K562 (cell line): Measurements from ENCODE around the gene HMCN2. TPM values are rescaled to one million over a fixed set of nuclear protein-coding genes. Genes with fewer than 3 reads are reported as not detected.

Experiments used
- ATAC-seq: fragments of 200-7000 bp; cut with Tn5 transposase; 3 replicates; pipeline ENCODE4 v1.9.1; 2020; ENCODE audit warnings: moderate library complexity
- BruUV-seq: library from RNA; stranded (reverse); fragments of 400-500 nt; replicated peaks from 2 replicates; lab custom pipeline; 2021; lab: Mats Ljungman, UMichigan
- CTCF ChIA-PET: fragments of 300-600 bp; formaldehyde crosslinking; extraction: SDS; loops from one replicate; lab custom pipeline; 2021; ENCODE audit warnings: low intra/inter-chr PET ratio; lab: Yijun Ruan, JAX
- POLR2A ChIA-PET: fragments of 300-600, 350-650 bp; sonication (Branson Sonifier 250); formaldehyde crosslinking; extraction: SDS; loops from one replicate; lab custom pipeline; 2021; ENCODE audit warnings: antibody characterized with exemption, inconsistent platforms; lab: Yijun Ruan, JAX
- DNase-seq, 4 experiments: peaks; one replicate each; pipeline versions ENCODE4 v3.0.0 to v3.0.0-alpha.2; 2011 to 2018; ENCODE audit warnings: low spot score in 3 of 4, mixed read lengths in 3 of 4; ENCODE audit errors: extremely low read depth in 1 of 4
- FAIRE-seq: peaks from 2 replicates; lab custom pipeline; 2011; peaks lifted over from hg19 to GRCh38; lab: Jason Lieb, UNC
- H2AFZ ChIP-seq: 2 replicates; pipeline ENCODE4 v1.6.0; 2011; ENCODE audit warnings: low read depth, low read length, control low read depth, inconsistent platforms
- H3K27ac ChIP-seq: fragments of 200-600 bp; 3 replicates; pipeline ENCODE4 v1.8.0; 2011; ENCODE audit warnings: low read depth, mild to moderate bottlenecking, control low read depth, inconsistent platforms, low read length, moderate library complexity, mixed read lengths; ENCODE audit errors: extremely low read depth
- H3K27me3 ChIP-seq, 2 experiments: fragments of 300-600 bp in 1 of 2; 2 replicates in 1 of 2; 3 replicates in 1 of 2; pipeline versions ENCODE4 v1.6.0 to v1.8.0; 2011; ENCODE audit warnings: inconsistent platforms in 2 of 2, low read length in 2 of 2, mild to moderate bottlenecking in 1 of 2, mixed read lengths in 1 of 2, moderate library complexity in 1 of 2; ENCODE audit not compliant: control insufficient read depth in 2 of 2, insufficient read depth in 2 of 2
- H3K36me3 ChIP-seq: fragments of 300-600 bp; 3 replicates; pipeline ENCODE4 v1.8.0; 2011; ENCODE audit warnings: mild to moderate bottlenecking, low read length, inconsistent platforms; ENCODE audit not compliant: control insufficient read depth, insufficient read depth
- H3K4me1 ChIP-seq, 2 experiments: fragments of 200-600 bp in 1 of 2; replicated peaks in 1 of 2; 2 replicates in 1 of 2; 3 replicates in 1 of 2; pipeline versions ENCODE4 v1.5.1 to v1.8.0; 2011; ENCODE audit warnings: inconsistent platforms in 2 of 2, low read length in 2 of 2, mild to moderate bottlenecking in 1 of 2, mixed read lengths in 1 of 2, moderate library complexity in 1 of 2; ENCODE audit not compliant: control insufficient read depth in 2 of 2, insufficient read depth in 2 of 2
- H3K4me2 ChIP-seq: 2 replicates; pipeline ENCODE4 v1.6.1; 2011; ENCODE audit warnings: low read length, control low read depth, inconsistent platforms, mixed read lengths; ENCODE audit not compliant: insufficient read depth
- H3K4me3 ChIP-seq: fragments of 200-600 bp; sonication (generic), shearing (Covaris generic); 2 replicates; pipeline ENCODE4 v1.5.1; 2016; ENCODE audit warnings: control low read depth, inconsistent platforms
- H3K79me2 ChIP-seq: fragments of 200-600 bp; 3 replicates; pipeline ENCODE4 v1.8.0; 2011; ENCODE audit warnings: low read length, inconsistent platforms; ENCODE audit not compliant: control insufficient read depth, insufficient read depth
- H3K9ac ChIP-seq, 2 experiments: 2 replicates each; pipeline versions ENCODE4 v1.6.0 to v1.6.1; 2011; ENCODE audit warnings: low read depth in 2 of 2, low read length in 2 of 2, control low read depth in 1 of 2, inconsistent platforms in 1 of 2, mild to moderate bottlenecking in 1 of 2, mixed read lengths in 1 of 2; ENCODE audit not compliant: insufficient read depth in 1 of 2
- H3K9me1 ChIP-seq: one replicate; pipeline ENCODE4 v1.6.0; 2011; ENCODE audit warnings: inconsistent platforms, mild to moderate bottlenecking, low read length, moderate library complexity; ENCODE audit not compliant: control insufficient read depth, insufficient read depth
- H3K9me3 ChIP-seq: replicated peaks from 2 replicates; pipeline ENCODE4 v1.5.1; 2011; ENCODE audit warnings: low read depth, low read length, inconsistent platforms; ENCODE audit not compliant: control insufficient read depth, insufficient read depth
- H4K20me1 ChIP-seq: replicated peaks from 2 replicates; pipeline ENCODE4 v1.6.1; 2011; ENCODE audit warnings: low read length, inconsistent platforms, mixed read lengths; ENCODE audit not compliant: control insufficient read depth, insufficient read depth
- ARID2 ChIP-seq: fragments of 450-650 bp; IDR thresholded peaks from 2 replicates; pipeline ENCODE4 v1.6.1; 2017; ENCODE audit warnings: antibody characterized with exemption, mild to moderate bottlenecking
- KLF6 ChIP-seq: fragments of 250-450 bp; sonication (Bioruptor Pico); IDR thresholded peaks from 2 replicates; pipeline ENCODE4 v1.4.0; 2020; ENCODE audit warnings: mild to moderate bottlenecking, moderate library complexity, borderline replicate concordance
- RBM25 ChIP-seq: fragments of 200-400 bp; formaldehyde crosslinking; IDR thresholded peaks from 2 replicates; pipeline ENCODE4 v1.6.1; 2018; ENCODE audit warnings: low read length, low read depth, moderate library complexity; ENCODE audit not compliant: severe bottlenecking
- WGBS: fragments of 100-300 bp; shearing (Covaris generic); methylation state at CpG from one replicate; pipeline ENCODE4 v1.1.6; 2016; ENCODE audit warnings: low coverage, mixed read lengths; ENCODE audit not compliant: insufficient coverage; ENCODE audit errors: missing lambda C conversion rate; 5-methylcytosine and 5-hydroxymethylcytosine counted together
- in situ Hi-C: fragments of 300-500 bp; cut with MboI; formaldehyde crosslinking; loops from 4 replicates; pipeline ENCODE4 v1.15.0; 2018; ENCODE audit warnings: inconsistent platforms, mixed read lengths
- intact Hi-C: fragments of 100-400 bp; cut with micrococcal nuclease; formaldehyde crosslinking; loops from 2 replicates; pipeline ENCODE4 v1.14.2; 2022
- polyA plus RNA-seq, 8 experiments: library from polyadenylated mRNA; depleted of rRNA in 4 of 8; stranded (reverse) in 5 of 8; unstranded in 3 of 8; fragments of >200 nt; fragmentation: Nextera tagmentation in 2 of 8; fragmentation: Illumina TruSeq in 1 of 8; extraction: Ambion mirVana in 2 of 8; extraction: Trizol in 1 of 8; gene quantifications; 2 replicates each; pipeline versions ENCODE4 v1.2.1 to v1.2.3, GENCODE V29; 2011 to 2014; ENCODE audit warnings: inconsistent platforms in 1 of 8, missing spikeins in 1 of 8
- total RNA-seq, 7 experiments: library from RNA; depleted of rRNA in 6 of 7; stranded (reverse); fragments of >200 nt in 6 of 7; fragmentation: Illumina TruSeq in 2 of 7; extraction: Trizol in 2 of 7; gene quantifications; 2 replicates each; pipeline versions ENCODE4 v1.2.1 to v1.2.3, GENCODE V29; 2011 to 2021; ENCODE audit warnings: low replicate concordance in 1 of 7
- TF ChIP-seq, protein P1 (sequence below), 2 experiments: IDR thresholded peaks; 2 replicates each; pipeline ENCODE4 v1.6.1; 2011; ENCODE audit warnings: borderline replicate concordance in 1 of 2, control low read depth in 1 of 2, low read depth in 1 of 2, low read length in 1 of 2, mild to moderate bottlenecking in 1 of 2, mixed read lengths in 1 of 2, moderate library complexity in 1 of 2; ENCODE audit not compliant: insufficient read depth in 1 of 2, insufficient read length in 1 of 2, poor library complexity in 1 of 2, severe bottlenecking in 1 of 2; ENCODE audit errors: extremely low read depth in 1 of 2
- TF ChIP-seq, protein P2 (sequence below): sonication (generic); formaldehyde crosslinking; IDR thresholded peaks from 2 replicates; pipeline ENCODE4 v1.8.0; 2023; ENCODE audit warnings: missing genetic modification reagents, mild to moderate bottlenecking, borderline replicate concordance

HMCN2 gene
- total and polyA plus RNA-seq, 9 of the 15 experiments (the other 6 are each of a cell fraction or from before 2014, with no cell fraction given): 0.01 TPM; not detected in 8

DNA sequence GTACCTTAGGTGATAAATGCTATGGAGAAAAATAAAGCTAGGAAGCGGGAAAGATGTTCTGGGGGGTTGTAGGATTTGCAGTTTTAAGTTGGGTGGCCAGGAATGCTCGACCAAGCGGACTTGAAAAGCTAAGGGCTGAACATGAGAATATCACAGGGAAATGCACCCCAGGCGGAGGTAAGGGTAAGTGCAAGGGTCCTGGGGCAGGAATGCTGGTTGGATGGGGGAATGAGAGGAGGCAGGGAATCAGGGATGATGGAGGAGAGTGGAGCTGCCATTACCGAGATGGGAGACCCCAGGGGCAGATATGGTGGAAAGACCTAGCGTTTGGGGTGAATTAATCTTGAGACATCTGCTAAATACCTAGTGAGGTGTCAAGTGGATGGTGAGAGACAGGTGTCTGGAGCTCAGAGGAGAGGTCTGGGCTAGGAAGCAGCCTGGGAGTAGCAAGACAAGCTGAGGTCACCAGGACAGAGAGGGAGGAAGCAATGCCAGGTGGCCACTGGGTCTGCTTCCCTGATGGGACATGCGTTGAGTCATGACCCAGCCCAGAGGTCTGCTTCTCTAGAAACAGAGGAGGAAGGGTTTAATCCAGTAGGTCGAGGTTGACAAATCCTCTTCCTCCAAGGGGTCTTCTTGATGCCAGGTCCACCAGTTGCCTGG lies 101.5 kb downstream of the HMCN2 start:
- in situ Hi-C loops: no loop called here
- H3K4me2 ChIP-seq: no peak overlapping the region
- peaks cover 0 to 14% of the 10 kb centered on the region in 2 experiments; a peak in 3 of 5 replicates for H3K4me1 ChIP-seq
- H3K9me1 ChIP-seq: no peaks in the 10 kb centered on the region
- ChIA-PET CTCF (no interaction called here), POLR2A (interaction anchor here (1.1 to 1.5 kb wide), 2 partner anchors 13 to 17 kb away, joined by 3 to 6 read pairs; no protein-coding TSS in a partner anchor)
- FAIRE-seq (no peak), ATAC-seq (no peak), DNase-seq (no peak)
- H3K4me3 ChIP-seq: no peak overlapping the region
- no peaks in the 10 kb centered on the region; the same call in 1 of the 2 replicates for H4K20me1 ChIP-seq
- no peaks in the 10 kb centered on the region; the same call in 1 of the 2 replicates for H3K9me3 ChIP-seq
- H3K27ac ChIP-seq: no peak overlapping the region
- intact Hi-C loops: no loop called here
- no peaks in the 10 kb centered on the region for H3K79me2 ChIP-seq
- peak; percentile 41 for TF ChIP-seq RBM25
- no peak for TF ChIP-seq ARID2
- H3K9ac ChIP-seq: no peak overlapping the region
- H3K36me3 ChIP-seq: no peaks in the 10 kb centered on the region
- H3K27me3 ChIP-seq: peaks cover 3 to 9% of the 10 kb centered on the region in 2 experiments; a peak in 2 of 5 replicates
- 3% methylated on average over 8 of the region's 8 CpGs for WGBS
- BruUV-seq: no TSS peak
- no peak overlapping the region for H2AFZ ChIP-seq

DNA sequence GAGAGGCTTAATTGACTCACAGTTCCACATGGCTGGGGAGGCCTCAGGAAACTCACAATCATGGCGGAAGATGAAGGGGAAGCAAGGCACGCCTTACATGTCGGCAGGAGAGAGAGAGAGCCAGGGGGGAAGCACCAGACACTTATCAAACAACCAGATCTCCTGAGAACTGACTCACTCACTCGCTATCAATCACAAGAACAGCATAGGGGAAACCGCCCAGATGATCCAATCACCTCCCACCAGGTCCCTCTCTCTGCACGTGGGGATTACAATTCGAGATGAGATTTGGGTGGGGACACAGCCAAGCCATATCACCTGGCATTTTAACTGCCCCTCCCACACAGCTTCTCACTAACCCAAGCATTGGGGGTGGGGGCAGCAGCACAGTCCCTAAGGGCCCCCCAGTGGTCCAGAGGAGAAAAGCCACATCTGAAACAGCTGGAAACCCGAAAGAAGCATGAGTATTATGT lies 103.1 kb downstream of the HMCN2 start:
- ChIA-PET CTCF (no interaction called here), POLR2A (interaction anchor here (0.6 to 1.0 kb wide), 2 partner anchors 17 to 19 kb away, joined by 3 to 4 read pairs; no protein-coding TSS in a partner anchor)
- Histone ChIP-seq H3K9me3 (no peaks in the 10 kb centered on the region; the same call in 1 of the 2 replicates), H3K36me3 (no peaks in the 10 kb centered on the region), H3K4me1 (peaks cover 0 to 14% of the 10 kb centered on the region in 2 experiments; a peak in 3 of 5 replicates), H3K79me2 (no peaks in the 10 kb centered on the region), H3K27ac (no peak overlapping the region), H3K27me3 (peaks cover 0 to 9% of the 10 kb centered on the region in 2 experiments; a peak in 1 of 5 replicates), H4K20me1 (no peaks in the 10 kb centered on the region; the same call in 1 of the 2 replicates), H3K4me2 (no peak overlapping the region), H2AFZ (0 out of 2 replicates have a peak overlapping the region, but pooled peaks have one; percentile 55), H3K4me3 (no peak overlapping the region), H3K9ac (no peak overlapping the region), H3K9me1 (peaks cover 4% of the 10 kb centered on the region)
- FAIRE-seq: no peak
- in situ Hi-C loops: no loop called here
- no TSS peak for BruUV-seq
- DNase-seq: peak; percentile 36 to 66 (median 62)
- 5% methylated on average over 8 of the region's 8 CpGs for WGBS
- peak; percentile 75 for ATAC-seq
- intact Hi-C loops: no loop called here
- TF ChIP-seq, protein P1, sequence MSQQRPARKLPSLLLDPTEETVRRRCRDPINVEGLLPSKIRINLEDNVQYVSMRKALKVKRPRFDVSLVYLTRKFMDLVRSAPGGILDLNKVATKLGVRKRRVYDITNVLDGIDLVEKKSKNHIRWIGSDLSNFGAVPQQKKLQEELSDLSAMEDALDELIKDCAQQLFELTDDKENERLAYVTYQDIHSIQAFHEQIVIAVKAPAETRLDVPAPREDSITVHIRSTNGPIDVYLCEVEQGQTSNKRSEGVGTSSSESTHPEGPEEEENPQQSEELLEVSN (IDR thresholded peaks at IDR 0.05; ENCODE audit: borderline replicate concordance in 1 of 2, extremely low read depth in 1 of 2, insufficient read depth in 1 of 2, insufficient read length in 1 of 2, low read depth in 1 of 2, low read length in 1 of 2, poor library complexity in 1 of 2, severe bottlenecking in 1 of 2): peak; percentile 29 to 66
- TF ChIP-seq, protein P2, sequence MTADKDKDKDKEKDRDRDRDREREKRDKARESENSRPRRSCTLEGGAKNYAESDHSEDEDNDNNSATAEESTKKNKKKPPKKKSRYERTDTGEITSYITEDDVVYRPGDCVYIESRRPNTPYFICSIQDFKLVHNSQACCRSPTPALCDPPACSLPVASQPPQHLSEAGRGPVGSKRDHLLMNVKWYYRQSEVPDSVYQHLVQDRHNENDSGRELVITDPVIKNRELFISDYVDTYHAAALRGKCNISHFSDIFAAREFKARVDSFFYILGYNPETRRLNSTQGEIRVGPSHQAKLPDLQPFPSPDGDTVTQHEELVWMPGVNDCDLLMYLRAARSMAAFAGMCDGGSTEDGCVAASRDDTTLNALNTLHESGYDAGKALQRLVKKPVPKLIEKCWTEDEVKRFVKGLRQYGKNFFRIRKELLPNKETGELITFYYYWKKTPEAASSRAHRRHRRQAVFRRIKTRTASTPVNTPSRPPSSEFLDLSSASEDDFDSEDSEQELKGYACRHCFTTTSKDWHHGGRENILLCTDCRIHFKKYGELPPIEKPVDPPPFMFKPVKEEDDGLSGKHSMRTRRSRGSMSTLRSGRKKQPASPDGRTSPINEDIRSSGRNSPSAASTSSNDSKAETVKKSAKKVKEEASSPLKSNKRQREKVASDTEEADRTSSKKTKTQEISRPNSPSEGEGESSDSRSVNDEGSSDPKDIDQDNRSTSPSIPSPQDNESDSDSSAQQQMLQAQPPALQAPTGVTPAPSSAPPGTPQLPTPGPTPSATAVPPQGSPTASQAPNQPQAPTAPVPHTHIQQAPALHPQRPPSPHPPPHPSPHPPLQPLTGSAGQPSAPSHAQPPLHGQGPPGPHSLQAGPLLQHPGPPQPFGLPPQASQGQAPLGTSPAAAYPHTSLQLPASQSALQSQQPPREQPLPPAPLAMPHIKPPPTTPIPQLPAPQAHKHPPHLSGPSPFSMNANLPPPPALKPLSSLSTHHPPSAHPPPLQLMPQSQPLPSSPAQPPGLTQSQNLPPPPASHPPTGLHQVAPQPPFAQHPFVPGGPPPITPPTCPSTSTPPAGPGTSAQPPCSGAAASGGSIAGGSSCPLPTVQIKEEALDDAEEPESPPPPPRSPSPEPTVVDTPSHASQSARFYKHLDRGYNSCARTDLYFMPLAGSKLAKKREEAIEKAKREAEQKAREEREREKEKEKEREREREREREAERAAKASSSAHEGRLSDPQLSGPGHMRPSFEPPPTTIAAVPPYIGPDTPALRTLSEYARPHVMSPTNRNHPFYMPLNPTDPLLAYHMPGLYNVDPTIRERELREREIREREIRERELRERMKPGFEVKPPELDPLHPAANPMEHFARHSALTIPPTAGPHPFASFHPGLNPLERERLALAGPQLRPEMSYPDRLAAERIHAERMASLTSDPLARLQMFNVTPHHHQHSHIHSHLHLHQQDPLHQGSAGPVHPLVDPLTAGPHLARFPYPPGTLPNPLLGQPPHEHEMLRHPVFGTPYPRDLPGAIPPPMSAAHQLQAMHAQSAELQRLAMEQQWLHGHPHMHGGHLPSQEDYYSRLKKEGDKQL (CRISPR knock-in tag): no peak
- TF ChIP-seq KLF6 (CRISPR knock-in tag): no peak
